ENCODE results near the gene RASGRP3. TPM values are rescaled to one million over a fixed set of nuclear protein-coding genes. Genes with fewer than 3 reads are reported as not detected.

Gene RASGRP3
- total RNA-seq, 5 donors from 2014 or later (not counting 1 experiment from before 2014, with no cell fraction given), result 2.7 to 7.0 (median 4.4) TPM

GRCh38 chr2:33500177-33500576 lies 23.7 kb downstream of the RASGRP3 start:
- ATAC-seq (replicated peaks in 1 of 4) (no peak), DNase-seq (no peak)
- POLR2A ChIA-PET, result no interaction called here
- no peak overlapping the region for H3K4me3 Mint-ChIP-seq
- no peaks in the 10 kb centered on the region for H3K9me3 Mint-ChIP-seq
- H3K4me1 ChIP-seq (ENCODE audit: control insufficient read depth in 1 of 2, extremely low read depth in 1 of 2, insufficient read depth in 2 of 2, low read length in 2 of 2), result peaks cover 0 to 7% of the 10 kb centered on the region in 2 experiments
- no peak overlapping the region for H3K4me3 ChIP-seq (ENCODE audit: control insufficient read depth in 1 of 2, extremely low read depth in 1 of 2, low read length in 1 of 2)
- H3K4me1 Mint-ChIP-seq, result peaks cover 25 to 31% (median 26%) of the 10 kb centered on the region in 3 donors
- peaks cover 10% of the 10 kb centered on the region for H3K36me3 Mint-ChIP-seq
- H3K27me3 ChIP-seq (replicated peaks in 1 of 2; ENCODE audit: control insufficient read depth in 2 of 2, extremely low read depth in 1 of 2, insufficient read depth in 2 of 2, low read length in 1 of 2), result no peaks in the 10 kb centered on the region
- WGBS (ENCODE audit: insufficient coverage), result 95% methylated on average over 5 of the region's 5 CpGs
- CTCF ChIA-PET, result no interaction called here
- H3K27me3 Mint-ChIP-seq, result no peaks in the 10 kb centered on the region
- H3K27ac ChIP-seq (ENCODE audit: low read length), result no peak overlapping the region
- H3K9me3 ChIP-seq, result no peaks in the 10 kb centered on the region
- H3K27ac Mint-ChIP-seq, result no peak overlapping the region
- H3K36me3 ChIP-seq (ENCODE audit: control insufficient read depth in 2 of 2, extremely low read depth in 1 of 2, insufficient read depth in 1 of 2, low read length in 1 of 2), result no peaks in the 10 kb centered on the region

GRCh38 chr2:33502025-33502424 lies 25.6 kb downstream of the RASGRP3 start:
- Histone ChIP-seq H3K36me3 (ENCODE audit: control insufficient read depth in 2 of 2, extremely low read depth in 1 of 2, insufficient read depth in 1 of 2, low read length in 1 of 2) (no peaks in the 10 kb centered on the region), H3K27ac (ENCODE audit: low read length) (no peak overlapping the region), H3K27me3 (replicated peaks in 1 of 2; ENCODE audit: control insufficient read depth in 2 of 2, extremely low read depth in 1 of 2, insufficient read depth in 2 of 2, low read length in 1 of 2) (no peaks in the 10 kb centered on the region), H3K4me3 (ENCODE audit: control insufficient read depth in 1 of 2, extremely low read depth in 1 of 2, low read length in 1 of 2) (no peak overlapping the region), H3K4me1 (ENCODE audit: control insufficient read depth in 1 of 2, extremely low read depth in 1 of 2, insufficient read depth in 2 of 2, low read length in 2 of 2) (peaks cover 0 to 3% of the 10 kb centered on the region in 2 experiments), H3K9me3 (no peaks in the 10 kb centered on the region)
- Mint-ChIP-seq H3K4me3 (no peak overlapping the region), H3K4me1 (peaks cover 14 to 18% (median 16%) of the 10 kb centered on the region in 3 donors), H3K27ac (no peak overlapping the region), H3K9me3 (no peaks in the 10 kb centered on the region), H3K36me3 (peaks cover 10% of the 10 kb centered on the region), H3K27me3 (no peaks in the 10 kb centered on the region)
- ATAC-seq (replicated peaks in 1 of 4) (no peak), DNase-seq (no peak)
- WGBS (ENCODE audit: insufficient coverage), result 38% methylated on average over 1 of the region's 2 CpGs
- CTCF ChIA-PET, result interaction anchor here in 1 of 2 donors (0.6 to 0.7 kb wide), 2 partner anchors 62 to 1290 kb away, joined by 3 read pairs; no protein-coding TSS in a partner anchor
- POLR2A ChIA-PET, result no interaction called here

DNA sequence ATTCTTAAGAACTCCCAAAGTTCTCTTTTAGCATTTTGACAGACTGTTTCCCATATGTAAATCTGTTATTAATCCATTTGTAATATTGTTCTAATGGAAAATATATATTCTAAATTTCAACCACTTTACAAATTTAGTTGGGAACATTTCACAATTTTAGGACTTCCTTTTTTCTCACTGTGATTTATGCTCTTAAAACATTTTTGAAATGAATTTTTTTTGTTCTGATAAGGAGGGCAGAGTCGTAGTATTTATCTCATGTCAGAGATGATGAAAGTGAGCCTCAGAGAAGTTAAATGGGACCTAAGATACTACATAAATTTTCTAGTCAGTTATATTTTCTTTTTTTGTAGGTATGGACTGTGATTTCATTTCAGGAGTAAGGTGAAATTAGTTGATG lies 26.6 kb downstream of the RASGRP3 start:
- POLR2A ChIA-PET, result no interaction called here
- ATAC-seq (replicated peaks in 1 of 4) (no peak), DNase-seq (no peak)
- H3K4me1 ChIP-seq (ENCODE audit: control insufficient read depth in 1 of 2, extremely low read depth in 1 of 2, insufficient read depth in 2 of 2, low read length in 2 of 2), result no peaks in the 10 kb centered on the region
- no peak overlapping the region for H3K27ac ChIP-seq (ENCODE audit: low read length)
- H3K27ac Mint-ChIP-seq, result no peak overlapping the region
- peaks cover 6 to 9% (median 6%) of the 10 kb centered on the region in 3 donors for H3K4me1 Mint-ChIP-seq
- peaks cover 13% of the 10 kb centered on the region for H3K36me3 Mint-ChIP-seq
- CTCF ChIA-PET, result no interaction called here
- no CpG with 5 or more reads among the region's 1 CpG for WGBS (ENCODE audit: insufficient coverage)
- no peaks in the 10 kb centered on the region for H3K9me3 Mint-ChIP-seq
- no peaks in the 10 kb centered on the region for H3K9me3 ChIP-seq
- H3K27me3 Mint-ChIP-seq, result no peaks in the 10 kb centered on the region
- H3K4me3 Mint-ChIP-seq, result no peak overlapping the region
- H3K36me3 ChIP-seq (ENCODE audit: control insufficient read depth in 2 of 2, extremely low read depth in 1 of 2, insufficient read depth in 1 of 2, low read length in 1 of 2), result no peaks in the 10 kb centered on the region
- no peak overlapping the region for H3K4me3 ChIP-seq (ENCODE audit: control insufficient read depth in 1 of 2, extremely low read depth in 1 of 2, low read length in 1 of 2)
- H3K27me3 ChIP-seq (replicated peaks in 1 of 2; ENCODE audit: control insufficient read depth in 2 of 2, extremely low read depth in 1 of 2, insufficient read depth in 2 of 2, low read length in 1 of 2), result no peaks in the 10 kb centered on the region

GRCh38 chr2:33505966-33506365 lies 29.5 kb downstream of the RASGRP3 start:
- Histone ChIP-seq H3K9me3 (no peaks in the 10 kb centered on the region), H3K27ac (ENCODE audit: low read length) (no peak overlapping the region), H3K27me3 (replicated peaks in 1 of 2; ENCODE audit: control insufficient read depth in 2 of 2, extremely low read depth in 1 of 2, insufficient read depth in 2 of 2, low read length in 1 of 2) (no peaks in the 10 kb centered on the region), H3K4me3 (ENCODE audit: control insufficient read depth in 1 of 2, extremely low read depth in 1 of 2, low read length in 1 of 2) (no peak overlapping the region), H3K36me3 (ENCODE audit: control insufficient read depth in 2 of 2, extremely low read depth in 1 of 2, insufficient read depth in 1 of 2, low read length in 1 of 2) (no peaks in the 10 kb centered on the region), H3K4me1 (ENCODE audit: control insufficient read depth in 1 of 2, extremely low read depth in 1 of 2, insufficient read depth in 2 of 2, low read length in 2 of 2) (no peaks in the 10 kb centered on the region)
- no peaks in the 10 kb centered on the region for H3K9me3 Mint-ChIP-seq
- peaks cover 6% of the 10 kb centered on the region for H3K36me3 Mint-ChIP-seq
- no peak for ATAC-seq (replicated peaks in 1 of 4)
- no CpG with 5 or more reads among the region's 1 CpG for WGBS (ENCODE audit: insufficient coverage)
- ChIA-PET CTCF (no interaction called here), POLR2A (no interaction called here)
- DNase-seq, result no peak
- no peak overlapping the region for H3K27ac Mint-ChIP-seq
- no peaks in the 10 kb centered on the region for H3K27me3 Mint-ChIP-seq
- H3K4me1 Mint-ChIP-seq, result no peaks in the 10 kb centered on the region
- H3K4me3 Mint-ChIP-seq, result no peak overlapping the region

GRCh38 chr2:33509908-33510585 lies 33.6 kb downstream of the RASGRP3 start:
- no peak overlapping the region for H3K4me3 ChIP-seq (ENCODE audit: control insufficient read depth in 1 of 2, extremely low read depth in 1 of 2, low read length in 1 of 2)
- no peaks in the 10 kb centered on the region for H3K4me1 Mint-ChIP-seq
- H3K9me3 ChIP-seq, result no peaks in the 10 kb centered on the region
- no peak overlapping the region for H3K27ac ChIP-seq (ENCODE audit: low read length)
- no peaks in the 10 kb centered on the region for H3K9me3 Mint-ChIP-seq
- ATAC-seq (replicated peaks in 1 of 4) (no peak), DNase-seq (no peak)
- H3K27me3 ChIP-seq (replicated peaks in 1 of 2; ENCODE audit: control insufficient read depth in 2 of 2, extremely low read depth in 1 of 2, insufficient read depth in 2 of 2, low read length in 1 of 2), result no peaks in the 10 kb centered on the region
- no peaks in the 10 kb centered on the region for H3K27me3 Mint-ChIP-seq
- H3K36me3 ChIP-seq (ENCODE audit: control insufficient read depth in 2 of 2, extremely low read depth in 1 of 2, insufficient read depth in 1 of 2, low read length in 1 of 2), result no peaks in the 10 kb centered on the region
- no peaks in the 10 kb centered on the region for H3K4me1 ChIP-seq (ENCODE audit: control insufficient read depth in 1 of 2, extremely low read depth in 1 of 2, insufficient read depth in 2 of 2, low read length in 2 of 2)
- POLR2A ChIA-PET, result no interaction called here
- peaks cover 4% of the 10 kb centered on the region for H3K36me3 Mint-ChIP-seq
- H3K4me3 Mint-ChIP-seq, result no peak overlapping the region
- WGBS (ENCODE audit: insufficient coverage), result 100% methylated on average over 1 of the region's 5 CpGs
- CTCF ChIA-PET, result no interaction called here
- no peak overlapping the region for H3K27ac Mint-ChIP-seq

DNA sequence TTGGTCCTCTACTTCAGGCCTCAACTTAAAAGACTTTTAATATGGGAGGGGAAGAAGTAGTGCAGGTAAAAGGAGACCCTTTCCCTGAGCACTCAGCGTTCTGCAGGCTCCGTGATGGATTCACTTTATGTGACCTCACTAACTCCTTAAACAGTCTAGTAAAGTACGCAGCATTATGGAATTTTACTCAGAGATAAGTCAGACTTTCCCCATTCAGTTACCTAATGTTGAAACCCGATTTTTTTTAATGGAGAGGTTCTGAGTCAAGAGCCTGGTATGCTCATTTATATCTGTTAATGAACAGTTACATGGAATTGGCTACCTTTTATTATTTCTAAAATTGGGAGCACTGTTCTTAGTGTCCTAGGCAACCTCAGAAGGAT lies 34.1 kb downstream of the RASGRP3 start:
- no CpG with 5 or more reads among the region's 4 CpGs for WGBS (ENCODE audit: insufficient coverage)
- no peak overlapping the region for H3K27ac ChIP-seq (ENCODE audit: low read length)
- CTCF ChIA-PET, result no interaction called here

More for the DNA sequence above, 34.1 kb downstream of the RASGRP3 start:
- H3K4me3 Mint-ChIP-seq, result no peak overlapping the region
- Histone ChIP-seq H3K4me3 (ENCODE audit: control insufficient read depth in 1 of 2, extremely low read depth in 1 of 2, low read length in 1 of 2) (no peak overlapping the region), H3K36me3 (ENCODE audit: control insufficient read depth in 2 of 2, extremely low read depth in 1 of 2, insufficient read depth in 1 of 2, low read length in 1 of 2) (no peaks in the 10 kb centered on the region), H3K4me1 (ENCODE audit: control insufficient read depth in 1 of 2, extremely low read depth in 1 of 2, insufficient read depth in 2 of 2, low read length in 2 of 2) (no peaks in the 10 kb centered on the region), H3K9me3 (no peaks in the 10 kb centered on the region), H3K27me3 (replicated peaks in 1 of 2; ENCODE audit: control insufficient read depth in 2 of 2, extremely low read depth in 1 of 2, insufficient read depth in 2 of 2, low read length in 1 of 2) (no peaks in the 10 kb centered on the region)
- ATAC-seq (replicated peaks in 1 of 4) (no peak), DNase-seq (no peak)
- H3K36me3 Mint-ChIP-seq, result peaks cover 9% of the 10 kb centered on the region
- POLR2A ChIA-PET, result no interaction called here
- no peaks in the 10 kb centered on the region for H3K27me3 Mint-ChIP-seq
- H3K27ac Mint-ChIP-seq, result no peak overlapping the region
- no peaks in the 10 kb centered on the region for H3K9me3 Mint-ChIP-seq
- no peaks in the 10 kb centered on the region for H3K4me1 Mint-ChIP-seq

Measured in T-cell (primary cell).